GM19397 (cell line): ENCODE measurements around the gene TPD52L2.

Experiments
- ATAC-seq: cut with Tn5 transposase; IDR thresholded peaks from one replicate; pipeline ENCODE4 v1.9.1; 2021; ENCODE audit warnings: mild to moderate bottlenecking, moderate library complexity; ENCODE audit not compliant: unreplicated experiment

Gene TPD52L2

DNA sequence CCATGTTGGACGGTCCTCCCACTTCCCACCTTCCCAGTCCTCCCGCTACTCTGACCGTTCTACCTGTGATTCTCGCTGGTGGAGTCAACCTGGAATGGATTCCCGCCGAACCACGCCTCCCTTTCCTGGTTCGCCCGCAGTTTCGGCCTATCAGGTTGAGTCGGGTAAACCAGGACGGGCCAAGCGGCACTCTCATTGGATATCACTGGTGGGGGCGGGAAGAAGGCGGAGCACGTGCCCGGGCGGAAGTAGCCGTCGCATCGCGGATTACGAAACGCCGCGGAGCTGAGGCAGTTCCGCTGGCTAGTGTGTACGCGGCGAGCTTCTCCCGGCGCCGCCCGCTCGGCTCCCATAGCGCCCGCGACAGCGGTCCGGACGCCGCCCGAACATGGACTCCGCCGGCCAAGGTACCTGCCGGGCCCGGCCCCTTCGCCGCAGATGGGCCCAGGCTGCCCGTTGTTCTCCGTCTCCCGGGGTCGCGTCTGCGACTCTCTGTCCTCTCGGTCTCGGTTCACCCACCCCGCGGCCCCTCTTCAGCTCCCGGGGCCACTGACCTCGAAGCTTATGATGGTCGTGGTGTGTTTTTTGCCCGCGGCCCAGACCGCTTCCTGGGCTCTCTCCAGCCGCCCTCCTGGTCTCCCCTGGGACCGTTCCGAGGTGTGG is at the start of gene TPD52L2:
TSS of gene TPD52L2 (plus strand) at position 293 of the 663 bp plus-strand sequence. CDS start at position 389, 96 bp downstream.
- peak; percentile 74 for ATAC-seq

DNA sequence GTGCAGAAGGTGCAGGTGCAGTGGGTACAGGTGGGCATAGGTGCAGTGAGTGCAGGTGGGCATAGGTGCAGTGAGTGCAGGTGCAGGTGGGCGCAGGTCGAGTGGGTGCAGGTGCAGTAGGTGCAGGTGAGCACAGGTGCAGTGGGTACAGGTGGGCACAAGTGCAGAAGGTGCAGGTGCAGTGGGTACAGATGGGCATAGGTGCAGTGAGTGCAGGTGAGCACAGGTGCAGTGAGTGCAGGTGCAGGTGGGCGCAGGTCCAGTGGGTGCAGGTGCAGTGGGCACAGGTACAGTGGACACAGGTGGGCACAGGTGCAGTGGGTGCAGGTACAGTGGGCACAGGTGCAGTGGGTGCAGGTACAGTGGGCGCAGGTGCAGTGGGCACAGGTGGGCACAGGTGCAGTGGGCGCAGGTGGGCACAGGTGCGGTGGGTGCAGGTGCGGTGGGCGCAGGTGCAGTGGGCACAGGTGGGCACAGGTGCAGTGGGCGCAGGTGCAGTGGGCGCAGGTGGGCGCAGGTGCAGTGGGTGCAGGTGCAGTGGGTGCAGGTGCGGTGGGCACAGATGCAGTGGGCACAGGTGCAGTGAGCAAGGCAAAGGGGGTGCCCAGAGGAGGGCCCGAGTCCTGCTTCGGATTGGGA is 49.3 kb upstream of the TPD52L2 start:
- ATAC-seq, result no peak

DNA sequence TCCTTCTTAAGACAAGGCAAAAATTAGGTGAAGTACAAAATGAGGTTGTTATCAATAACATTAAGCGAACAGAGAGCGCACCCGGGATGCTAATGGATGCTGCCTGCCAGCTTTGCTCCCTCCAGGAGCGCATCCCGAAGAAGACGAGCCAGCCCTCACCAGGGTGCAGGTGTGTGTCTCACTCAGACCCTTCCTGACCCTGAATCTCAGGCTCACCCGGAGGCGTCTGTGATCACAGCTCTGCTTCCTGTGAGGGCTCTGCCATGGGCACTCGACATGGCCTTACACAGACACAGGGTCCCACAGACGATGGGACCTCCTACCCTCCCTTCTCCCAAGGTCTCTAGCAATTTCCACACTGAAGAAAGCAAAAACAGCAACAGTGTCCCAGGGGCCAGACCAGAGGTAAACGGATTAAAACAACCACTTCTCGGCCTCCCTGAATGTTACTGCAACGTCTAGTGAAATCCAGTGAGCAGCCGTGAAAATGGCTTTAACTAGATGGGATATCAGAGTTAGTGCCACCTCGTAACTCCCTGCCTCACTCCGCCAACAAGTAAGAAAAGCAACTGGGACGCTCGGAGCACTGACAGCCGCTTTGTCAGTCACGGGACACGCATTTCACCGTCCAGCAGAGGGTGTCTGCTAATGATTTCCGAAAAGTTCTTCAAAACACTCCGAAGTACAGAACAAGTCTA is 45.7 kb upstream of the TPD52L2 start:
- ATAC-seq, result no peak

DNA sequence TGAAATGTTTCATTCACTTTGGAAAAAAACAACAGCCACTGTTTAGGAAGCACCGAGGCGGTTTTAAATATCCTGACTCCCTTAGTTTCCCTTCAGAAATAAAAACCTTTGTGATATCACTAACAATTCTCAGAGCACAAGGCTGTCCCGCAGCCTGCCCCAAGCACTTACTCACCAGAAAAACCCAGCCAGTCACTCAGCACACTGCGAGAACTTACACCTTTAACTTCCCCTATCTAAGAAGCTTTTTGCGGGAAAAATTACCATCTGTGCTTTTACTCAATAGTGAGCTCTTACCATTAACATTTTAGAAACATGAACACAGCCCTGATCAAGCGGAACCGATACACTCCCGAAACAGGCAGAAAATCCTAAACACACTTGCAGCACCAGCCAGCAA is 43.3 kb upstream of the TPD52L2 start:
- ATAC-seq, result no peak

DNA sequence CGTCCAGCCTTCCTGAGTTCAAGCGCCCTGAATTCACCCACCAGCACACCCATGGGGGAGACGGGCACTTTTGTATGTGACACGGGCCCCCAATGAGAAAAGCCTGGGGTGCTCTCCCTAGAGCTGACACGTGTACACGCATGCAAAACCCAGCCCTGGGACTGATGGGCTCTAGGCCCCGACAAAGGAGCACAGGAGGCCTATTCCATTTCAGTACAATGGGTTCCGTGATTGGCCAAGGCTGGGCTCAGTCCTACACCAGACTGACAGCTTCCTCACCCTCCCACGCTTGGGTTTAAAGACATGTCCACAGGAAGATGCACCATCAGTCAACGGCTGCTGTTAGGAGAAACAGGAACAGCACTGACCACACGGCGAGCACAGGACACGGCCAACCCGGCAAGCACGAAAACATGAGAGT is 42.8 kb upstream of the TPD52L2 start:
- no peak for ATAC-seq

- no peak for ATAC-seq
Measured at GRCh38 chr20:63823691-63824311, 41.3 kb upstream of the TPD52L2 start.

DNA sequence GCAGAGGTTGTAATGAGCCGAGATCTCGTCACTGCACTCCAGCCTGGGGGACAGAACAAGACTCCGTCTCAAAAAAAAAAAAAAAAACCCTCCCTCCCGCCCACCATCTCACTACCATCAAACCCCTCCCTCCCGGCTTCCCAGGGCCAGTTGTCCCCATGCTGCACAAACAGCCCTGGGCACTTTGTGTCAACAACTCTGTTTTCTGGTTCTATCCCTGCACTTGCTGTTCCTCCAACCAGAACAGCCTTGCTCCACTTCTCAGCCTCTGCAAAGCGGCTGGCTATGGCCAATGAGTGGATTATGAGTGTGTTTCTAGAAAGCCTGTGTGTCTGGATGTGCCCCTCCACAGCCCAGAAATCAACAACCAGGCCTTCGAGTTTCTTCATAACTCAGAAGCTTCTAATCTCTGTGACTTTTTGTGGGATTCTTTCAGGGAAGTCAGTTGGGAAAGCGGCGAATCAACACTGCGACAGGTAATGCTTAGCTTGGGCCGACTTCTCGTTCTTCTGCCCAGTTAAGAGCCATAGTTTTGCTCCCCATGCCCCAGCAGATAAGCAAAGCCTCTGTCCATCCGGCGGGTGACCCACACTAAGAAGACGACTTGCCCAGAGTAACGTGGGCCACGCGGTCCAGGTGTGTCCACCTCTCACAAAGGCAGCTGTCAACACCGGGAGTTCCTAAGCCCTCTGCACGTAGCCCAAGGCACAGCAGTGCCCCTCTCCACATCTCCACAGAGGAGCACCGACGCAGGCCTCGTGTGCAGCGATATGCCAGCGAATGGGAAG is 39.5 kb upstream of the TPD52L2 start:
- ATAC-seq, result no peak

DNA sequence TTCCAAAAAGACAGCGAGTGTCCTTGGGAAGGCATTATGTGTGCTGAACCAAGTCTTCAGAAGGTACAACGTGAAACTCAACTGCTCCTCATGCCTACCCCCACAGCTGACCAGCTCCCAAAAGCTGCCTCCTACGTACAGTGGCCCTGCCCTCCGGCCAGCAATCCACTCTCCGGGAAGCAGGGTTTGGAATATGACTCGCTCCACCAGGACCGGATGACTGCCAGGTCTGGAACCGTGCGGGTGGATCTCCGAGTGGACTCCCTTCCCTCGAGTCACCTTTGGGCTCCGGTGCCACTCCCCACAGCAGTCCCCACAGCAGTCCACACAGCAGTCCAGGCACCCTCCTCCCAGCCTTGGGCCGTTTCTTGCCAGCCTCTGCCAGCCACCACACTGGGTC is 38.3 kb upstream of the TPD52L2 start:
- ATAC-seq, result no peak

DNA sequence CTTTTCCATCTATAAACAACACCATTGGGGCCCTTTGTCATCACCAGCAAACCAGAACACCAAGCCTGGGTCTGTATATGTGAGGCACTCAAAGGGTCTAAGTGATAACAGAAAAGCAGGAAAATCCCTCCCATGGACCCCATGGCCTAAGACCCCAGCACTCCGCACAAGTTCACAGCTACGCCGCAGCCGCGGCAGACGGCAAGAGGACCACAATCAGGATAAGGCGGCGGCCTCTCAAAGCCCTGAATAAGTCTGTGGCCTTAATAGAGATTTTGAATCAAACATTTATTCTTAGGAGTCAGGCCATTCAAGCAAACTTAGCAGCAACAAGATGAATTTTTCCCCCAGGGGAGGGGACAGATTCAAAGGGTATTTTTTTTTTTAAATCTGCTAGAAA is 36.9 kb upstream of the TPD52L2 start:
- ATAC-seq, result no peak

DNA sequence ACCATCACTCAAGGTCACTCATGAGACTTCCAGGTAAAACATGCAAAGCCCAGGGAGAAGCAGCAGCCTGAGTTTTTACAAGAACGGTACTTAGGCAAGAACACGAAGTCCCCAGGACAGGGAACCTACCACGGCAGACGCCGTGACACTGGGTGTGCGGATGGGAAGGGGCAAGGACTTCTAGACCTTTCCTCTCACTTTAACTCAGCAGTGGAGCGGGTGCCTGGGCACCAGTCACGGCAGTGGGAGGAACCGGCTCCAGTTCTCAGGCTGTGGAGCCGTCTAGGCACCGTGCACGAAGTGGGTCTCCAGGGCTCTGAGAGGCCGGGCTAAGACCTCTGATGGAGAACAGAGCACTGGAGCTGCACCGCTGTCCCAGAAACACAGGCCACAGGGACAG is 36.5 kb upstream of the TPD52L2 start:
- ATAC-seq, result no peak

- no peak for ATAC-seq
Measured at GRCh38 chr20:63828951-63829350, 36.1 kb upstream of the TPD52L2 start.

GRCh38 chr20:63829603-63829944 is 35.5 kb upstream of the TPD52L2 start:
- ATAC-seq, result no peak

DNA sequence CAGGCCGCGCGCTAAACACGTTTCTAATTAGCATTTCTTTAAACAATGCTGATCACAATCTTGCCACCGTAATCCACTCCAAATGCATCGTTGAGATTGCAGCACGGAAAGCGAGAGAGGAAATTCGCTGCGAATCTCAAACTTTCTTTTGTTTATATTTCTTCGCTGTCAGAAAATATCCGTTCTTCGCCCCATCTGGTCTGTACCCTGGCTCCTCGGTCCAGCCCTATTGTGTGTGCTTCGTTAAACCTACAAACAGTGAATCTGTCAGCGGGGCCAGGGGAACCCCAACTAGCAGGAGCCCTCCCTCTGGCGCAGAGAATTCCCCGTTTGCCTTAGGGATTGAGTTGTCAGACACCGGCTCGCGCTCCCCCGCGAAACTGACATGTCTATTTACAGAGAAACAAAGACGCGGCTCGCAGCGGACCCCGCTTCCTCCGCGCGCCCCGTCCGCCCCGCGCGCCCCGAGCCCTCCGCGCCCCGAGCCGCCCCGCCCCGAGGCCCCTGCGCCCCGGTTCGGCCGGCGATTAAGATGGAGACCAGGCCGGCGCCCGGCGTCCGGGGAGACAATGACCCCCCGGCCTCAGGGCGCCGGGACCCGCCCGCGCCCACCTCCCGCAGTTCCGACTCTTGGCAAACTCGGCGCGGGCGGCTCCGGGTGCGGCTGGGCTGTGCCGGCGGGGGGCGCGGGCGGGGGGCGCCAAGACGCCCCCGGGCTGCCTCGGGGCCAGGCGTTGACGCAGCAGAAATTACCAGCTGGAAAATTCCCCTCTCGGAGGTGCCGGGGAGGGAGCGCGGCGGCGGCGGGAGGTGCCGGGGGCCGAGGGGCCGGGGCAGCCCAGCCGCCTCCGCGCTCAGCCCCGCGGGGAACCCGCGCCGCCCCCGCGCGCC is 34.9 kb upstream of the TPD52L2 start:
- ATAC-seq, result no peak

DNA sequence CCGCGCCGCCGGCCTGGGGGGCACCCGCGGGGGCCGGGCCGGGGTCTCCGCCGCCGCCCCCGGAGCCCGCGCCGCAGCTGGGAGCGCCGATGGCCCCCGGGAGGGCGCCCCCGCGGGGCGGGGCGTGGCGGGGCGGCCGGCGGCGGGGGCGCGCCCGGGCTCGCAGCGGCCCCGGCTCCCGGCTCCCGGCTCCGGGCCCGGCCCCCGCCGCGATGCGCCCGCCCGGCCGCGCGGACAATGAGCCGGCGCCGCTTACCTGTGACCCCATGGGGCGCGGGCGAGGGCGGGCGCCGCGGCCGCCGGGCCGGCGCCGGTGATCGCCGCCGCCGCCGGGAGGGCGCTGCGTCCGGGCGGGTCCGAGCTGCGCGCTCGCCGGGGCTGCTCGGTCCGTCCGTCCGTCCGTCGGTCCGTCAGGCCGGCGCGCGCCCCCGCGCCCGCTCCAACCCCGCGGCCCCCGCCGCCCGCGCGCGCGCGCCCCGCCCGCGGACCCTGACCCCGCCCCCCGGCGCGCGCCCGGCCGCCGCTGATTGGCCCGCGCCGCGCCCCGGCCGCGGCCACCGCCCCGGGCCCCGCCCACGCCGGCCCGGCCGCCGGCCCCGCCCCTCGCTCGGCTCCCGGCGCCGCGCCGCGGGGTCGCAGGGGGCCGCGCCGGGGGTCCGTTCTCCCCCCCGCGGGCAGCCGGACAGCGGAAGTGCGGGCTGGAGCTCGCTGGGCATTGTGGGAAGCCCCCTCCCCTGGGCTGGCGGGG is 34.1 kb upstream of the TPD52L2 start, which contains the start of gene ZBTB46:
TSS of gene ZBTB46 (minus strand) at position 424 of the 748 bp plus-strand sequence. CDS start 40,507 bp downstream, outside the sequence.
- ATAC-seq, result no peak

- no peak for ATAC-seq
Measured at GRCh38 chr20:63831646-63831992, 33.5 kb upstream of the TPD52L2 start.

DNA sequence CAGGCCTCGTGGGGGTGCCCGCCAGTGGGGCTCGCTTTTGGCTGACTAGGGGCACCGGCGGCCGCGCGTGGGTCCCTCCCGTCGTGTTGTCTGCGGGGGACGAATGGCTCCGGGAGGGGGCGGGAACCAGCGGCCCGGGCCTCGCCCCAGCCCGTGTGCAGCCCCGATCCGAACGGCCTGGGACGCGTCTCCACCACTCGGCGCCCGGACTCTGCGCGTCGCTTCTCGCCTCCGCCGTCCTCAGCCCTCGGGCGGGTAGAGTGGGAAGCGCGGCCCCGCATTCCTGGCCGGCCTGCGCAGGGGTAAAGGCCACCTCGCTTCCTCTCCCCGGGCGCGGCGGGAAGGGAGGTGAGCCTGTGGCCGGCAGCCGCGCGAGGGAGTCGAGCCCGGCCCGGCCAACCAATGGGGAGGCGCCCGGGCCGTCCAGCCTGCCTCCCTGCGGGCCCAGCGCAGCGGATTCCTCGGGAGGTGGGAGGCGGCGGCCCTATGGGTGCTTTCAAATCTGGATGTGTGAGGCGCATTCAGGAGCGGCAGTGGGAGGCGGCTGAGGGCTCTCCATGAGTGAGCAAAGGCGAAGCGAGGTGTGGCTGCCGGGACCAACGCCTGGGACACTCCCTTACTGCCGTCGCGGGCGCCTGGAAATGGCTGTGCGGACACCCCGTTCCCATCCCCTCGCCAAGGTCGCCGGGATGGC is 32.9 kb upstream of the TPD52L2 start:
- ATAC-seq, result no peak

DNA sequence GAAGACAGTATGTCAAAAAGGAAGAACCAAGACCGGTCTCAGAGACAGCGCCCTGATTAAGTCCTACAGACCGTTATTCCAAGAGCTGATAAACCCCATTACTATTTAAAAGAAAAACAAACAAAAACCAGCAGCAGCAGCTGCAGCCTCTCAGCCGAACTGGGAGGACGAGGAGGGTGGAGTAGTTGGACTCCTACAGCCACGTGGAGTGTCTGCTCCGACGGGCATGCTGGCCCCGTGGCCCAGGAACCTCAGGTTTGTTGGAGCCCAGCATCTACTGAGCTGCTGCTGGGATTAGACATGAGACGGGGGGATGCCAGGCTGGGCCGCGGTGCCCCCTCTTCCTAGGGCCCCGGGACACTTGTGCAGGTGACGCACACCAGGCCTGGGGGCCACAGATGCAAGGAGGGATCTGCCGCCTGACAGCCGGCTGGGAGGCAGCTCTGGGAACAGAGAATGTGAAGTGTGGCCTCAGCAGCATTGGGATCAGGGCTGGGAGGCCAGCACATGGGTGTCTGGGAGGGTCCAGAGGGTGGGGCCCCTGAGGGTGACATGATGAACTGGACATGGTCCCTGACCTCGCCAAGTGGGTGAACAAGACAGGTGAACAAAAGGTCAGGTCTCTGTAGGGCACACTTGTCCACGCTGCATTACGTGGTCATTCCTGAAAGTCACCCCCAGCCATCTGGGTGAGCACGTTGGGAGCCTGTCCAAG is 31.1 kb upstream of the TPD52L2 start:
- ATAC-seq, result no peak

DNA sequence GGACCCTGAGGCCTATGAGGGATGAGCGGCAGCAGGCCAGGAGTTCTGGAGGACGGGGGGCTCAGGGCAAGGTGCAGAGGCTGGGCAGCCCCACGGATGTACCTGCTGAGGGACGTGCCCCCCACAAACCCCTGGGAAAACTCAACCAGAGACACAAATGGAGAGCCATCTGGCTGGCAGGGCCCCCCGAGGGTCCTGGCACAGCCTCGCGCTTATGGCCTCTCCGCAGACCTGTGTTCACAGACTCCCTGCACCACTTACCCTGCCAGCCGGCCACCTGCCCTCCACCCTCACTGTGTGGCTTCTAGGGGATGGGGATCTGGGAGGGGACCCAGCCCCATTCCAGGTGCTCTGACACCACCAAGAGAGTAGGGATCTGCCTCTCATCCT is 30.6 kb upstream of the TPD52L2 start:
- no peak for ATAC-seq
